ENCODE results near the gene KIF25. TPM values are rescaled to one million over a fixed set of nuclear protein-coding genes. Genes with fewer than 3 reads are reported as not detected.
"Not testable (repeated sequence)": the region's sequence is repeated elsewhere in the genome, so short reads cannot be mapped to it uniquely, and the experiment has no call there.

Gene KIF25
- total and polyA plus RNA-seq, 8 donors: 0.23 to 0.35 (median 0.26) TPM; not detected in 4

- no peaks in the 10 kb centered on the region for H3K27me3 ChIP-seq
- H3K36me3 ChIP-seq: peaks cover 0 to 16% (median 8%) of the 10 kb centered on the region in 3 donors
- no peak for DNase-seq
- H3K27ac ChIP-seq: no peak overlapping the region
- H3K4me1 ChIP-seq: no peaks in the 10 kb centered on the region
- FAIRE-seq: no peak
- H3K9me3 ChIP-seq: no peaks in the 10 kb centered on the region
- intact Hi-C loops (cut with DNase I): no loop called here
- H3K4me3 ChIP-seq: no peak overlapping the region
- 86 to 87% methylated on average over 9 of the region's 9 CpGs for WGBS, 2 donors
- TF ChIP-seq, protein P1, sequence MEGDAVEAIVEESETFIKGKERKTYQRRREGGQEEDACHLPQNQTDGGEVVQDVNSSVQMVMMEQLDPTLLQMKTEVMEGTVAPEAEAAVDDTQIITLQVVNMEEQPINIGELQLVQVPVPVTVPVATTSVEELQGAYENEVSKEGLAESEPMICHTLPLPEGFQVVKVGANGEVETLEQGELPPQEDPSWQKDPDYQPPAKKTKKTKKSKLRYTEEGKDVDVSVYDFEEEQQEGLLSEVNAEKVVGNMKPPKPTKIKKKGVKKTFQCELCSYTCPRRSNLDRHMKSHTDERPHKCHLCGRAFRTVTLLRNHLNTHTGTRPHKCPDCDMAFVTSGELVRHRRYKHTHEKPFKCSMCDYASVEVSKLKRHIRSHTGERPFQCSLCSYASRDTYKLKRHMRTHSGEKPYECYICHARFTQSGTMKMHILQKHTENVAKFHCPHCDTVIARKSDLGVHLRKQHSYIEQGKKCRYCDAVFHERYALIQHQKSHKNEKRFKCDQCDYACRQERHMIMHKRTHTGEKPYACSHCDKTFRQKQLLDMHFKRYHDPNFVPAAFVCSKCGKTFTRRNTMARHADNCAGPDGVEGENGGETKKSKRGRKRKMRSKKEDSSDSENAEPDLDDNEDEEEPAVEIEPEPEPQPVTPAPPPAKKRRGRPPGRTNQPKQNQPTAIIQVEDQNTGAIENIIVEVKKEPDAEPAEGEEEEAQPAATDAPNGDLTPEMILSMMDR (IDR thresholded peaks at IDR 0.05): no peak
- ATAC-seq: no peak
These were observed 24.2 kb upstream of the KIF25 start for GRCh38 chr6:167973148-167973885.

DNA sequence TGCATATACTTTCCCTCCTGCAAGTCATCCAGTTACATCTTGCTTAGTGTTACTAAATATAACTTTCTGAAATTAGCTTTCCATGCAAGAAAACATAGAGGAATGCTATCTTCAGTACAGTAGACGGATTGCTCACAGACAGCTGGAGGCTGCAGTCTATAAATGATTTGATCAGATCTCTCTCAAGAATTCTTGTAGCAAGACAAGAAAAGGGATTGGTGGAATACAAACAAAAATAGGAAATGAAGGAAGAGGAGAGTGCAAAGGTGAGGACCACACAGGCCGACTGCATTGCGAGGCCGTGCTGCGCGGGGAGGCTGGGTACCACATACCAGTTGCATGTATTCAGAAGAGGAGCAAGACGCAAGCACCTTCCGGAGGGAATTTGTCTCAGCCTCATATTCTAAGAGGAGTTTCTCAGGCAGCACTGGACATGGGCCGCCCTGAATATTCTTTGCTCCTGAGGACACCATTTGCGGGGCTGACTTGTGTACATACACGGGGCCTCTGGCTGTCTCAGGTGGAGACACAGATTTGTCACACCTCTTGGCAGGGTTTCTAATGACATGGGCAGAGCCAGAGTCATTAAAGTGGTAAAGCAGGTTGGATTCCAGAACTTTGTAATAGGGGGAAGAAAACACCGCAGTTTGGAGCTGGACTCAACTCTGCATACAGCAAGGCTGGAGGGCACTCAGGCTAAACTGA is 22.7 kb upstream of the KIF25 start:
- intact Hi-C loops (cut with DNase I): no loop called here
- TF ChIP-seq, protein P1 (IDR thresholded peaks at IDR 0.05): no peak
- H3K27me3 ChIP-seq: no peaks in the 10 kb centered on the region
- no peak overlapping the region for H3K4me3 ChIP-seq
- ATAC-seq: peak in 2 of 4 donors; percentile 58 to 69
- H3K36me3 ChIP-seq: peaks cover 0 to 11% (median 0%) of the 10 kb centered on the region in 3 donors
- H3K4me1 ChIP-seq: no peaks in the 10 kb centered on the region
- no peaks in the 10 kb centered on the region for H3K9me3 ChIP-seq
- H3K27ac ChIP-seq: no peak overlapping the region
- no peak for FAIRE-seq
- no peak for DNase-seq
- 59 to 66% methylated on average over 12 of the region's 12 CpGs for WGBS, 2 donors

DNA sequence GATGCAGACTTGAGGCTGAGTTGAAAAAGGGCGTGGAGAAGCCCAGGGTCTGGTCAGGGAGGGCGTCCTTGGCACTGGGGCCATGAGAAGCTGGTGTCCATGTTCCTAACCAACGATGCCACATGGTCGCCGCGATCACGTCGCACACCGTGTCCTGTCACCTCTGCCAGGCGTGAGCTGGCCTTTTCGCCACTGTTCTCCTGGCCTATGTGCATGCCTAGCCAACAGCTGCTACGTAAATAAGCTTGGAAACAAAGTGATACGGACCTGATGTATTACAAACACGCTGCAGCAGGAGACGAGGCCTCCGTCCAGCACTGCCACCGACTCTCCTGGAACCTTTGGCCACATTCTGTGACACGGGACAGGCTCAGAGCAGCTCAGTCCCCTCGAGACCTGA is 22.0 kb upstream of the KIF25 start:
- 71 to 74% methylated on average over 19 of the region's 19 CpGs for WGBS, 2 donors
- intact Hi-C loops (cut with DNase I): no loop called here

GRCh38 chr6:167976116-167976657 is 21.3 kb upstream of the KIF25 start:
- H3K27me3 ChIP-seq; H3K27ac ChIP-seq; H3K9me3 ChIP-seq; DNase-seq; H3K4me1 ChIP-seq; FAIRE-seq; H3K4me3 ChIP-seq; intact Hi-C loops (cut with DNase I); ATAC-seq; H3K36me3 ChIP-seq: not testable (repeated sequence)

More for the DNA sequence above, 22.0 kb upstream of the KIF25 start:
- FAIRE-seq (no peak), ATAC-seq (peak in 1 of 4 donors; percentile 31), DNase-seq (no peak)
- Histone ChIP-seq H3K4me3 (no peak overlapping the region), H3K4me1 (no peaks in the 10 kb centered on the region), H3K27ac (no peak overlapping the region), H3K36me3 (peaks cover 0 to 6% (median 0%) of the 10 kb centered on the region in 3 donors), H3K9me3 (no peaks in the 10 kb centered on the region), H3K27me3 (no peaks in the 10 kb centered on the region)
- TF ChIP-seq, protein P1 (IDR thresholded peaks at IDR 0.05): no peak

DNA sequence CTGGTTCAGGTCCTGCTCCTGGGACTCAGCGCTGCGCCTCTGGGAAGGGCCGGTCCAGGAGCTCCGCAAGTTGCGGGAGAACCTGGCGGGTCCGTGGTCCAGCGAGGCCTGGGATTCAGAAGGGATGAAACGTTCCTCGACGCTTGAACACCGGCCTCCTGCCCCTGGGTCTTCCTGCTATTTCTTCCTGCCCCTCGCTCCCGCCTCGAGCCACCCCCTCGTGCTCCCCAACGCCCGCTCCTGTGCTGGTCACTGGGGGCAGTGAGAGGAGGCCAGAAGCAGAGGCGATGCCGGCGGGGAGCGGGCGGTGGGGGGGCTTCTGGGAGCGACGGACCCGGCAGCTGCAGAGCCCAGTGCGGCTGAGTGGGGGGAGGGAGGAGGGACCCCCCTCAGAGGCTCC is 20.8 kb upstream of the KIF25 start:
- no peaks in the 10 kb centered on the region for H3K9me3 ChIP-seq
- no peak overlapping the region for H3K4me3 ChIP-seq
- no peak for ATAC-seq
- H3K27me3 ChIP-seq: no peaks in the 10 kb centered on the region
- WGBS, 2 donors: 94 to 95% methylated on average over 26 to 27 of the region's 27 CpGs
- no peaks in the 10 kb centered on the region for H3K36me3 ChIP-seq
- intact Hi-C loops (cut with DNase I): no loop called here
- H3K27ac ChIP-seq: no peak overlapping the region
- TF ChIP-seq, protein P1 (IDR thresholded peaks at IDR 0.05): no peak
- DNase-seq: no peak
- no peak for FAIRE-seq
- no peaks in the 10 kb centered on the region for H3K4me1 ChIP-seq

All from pancreas (tissue), 10 donors.